HL-60/S4 (cell line): ENCODE measurements around the gene TBCA.

Source experiments
- in situ Hi-C: fragments of 300-500 bp; cut with MboI; formaldehyde crosslinking; loops from 2 replicates; pipeline ENCODE4 v1.14.3; 2022; ENCODE audit warnings: low sequenced_read_pairs

Gene TBCA

DNA sequence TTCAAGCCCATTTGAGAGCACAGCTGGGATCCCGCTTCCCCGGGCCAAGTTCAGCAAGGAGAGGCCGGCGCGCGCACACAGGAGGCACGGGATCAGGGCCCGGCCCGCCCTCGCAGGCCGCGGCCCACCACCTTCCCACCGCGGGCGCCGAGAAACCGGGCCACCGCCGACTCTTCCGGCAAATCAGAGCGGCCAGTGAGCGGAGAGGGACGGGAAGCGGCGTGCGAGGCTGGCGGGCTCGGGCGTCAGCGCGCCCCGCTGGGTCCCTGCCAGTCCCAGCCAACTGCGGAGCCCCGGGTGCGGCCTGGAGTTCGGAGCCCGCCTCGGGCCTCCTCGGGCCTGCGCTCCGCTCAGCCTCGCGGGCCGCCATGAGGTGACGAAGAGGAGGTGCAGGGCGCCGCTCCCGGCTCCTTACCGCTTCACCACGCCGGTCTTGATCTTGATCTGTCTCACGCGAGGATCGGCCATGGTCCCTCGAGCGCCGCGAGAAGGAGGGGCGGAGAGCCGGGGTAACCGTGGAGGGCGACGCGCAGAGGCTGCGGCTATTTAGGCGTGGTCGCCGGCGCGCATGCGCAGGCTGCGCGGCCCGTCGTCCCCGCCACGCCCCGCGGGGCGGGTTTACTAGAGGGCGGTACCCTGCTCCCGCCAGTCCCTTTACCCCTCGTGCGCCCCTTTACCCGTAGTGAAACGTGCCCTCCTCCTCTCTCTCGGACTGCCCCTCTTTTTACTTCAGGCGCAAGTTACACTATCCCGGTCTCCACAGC is at the start of gene TBCA:
Gene TBCA, minus strand, starts transcription at position 550 of the 764 bp plus-strand sequence. Its CDS starts 82 bp downstream, at position 468.
- in situ Hi-C loops = no loop called here

- in situ Hi-C loops = no loop called here
Measured at GRCh38 chr5:77824981-77825380, 48.8 kb upstream of the TBCA start.

- in situ Hi-C loops = no loop called here
Measured at GRCh38 chr5:77816686-77817085, 40.5 kb upstream of the TBCA start.

GRCh38 chr5:77812926-77813589 is 36.9 kb upstream of the TBCA start:
- in situ Hi-C loops = no loop called here

DNA sequence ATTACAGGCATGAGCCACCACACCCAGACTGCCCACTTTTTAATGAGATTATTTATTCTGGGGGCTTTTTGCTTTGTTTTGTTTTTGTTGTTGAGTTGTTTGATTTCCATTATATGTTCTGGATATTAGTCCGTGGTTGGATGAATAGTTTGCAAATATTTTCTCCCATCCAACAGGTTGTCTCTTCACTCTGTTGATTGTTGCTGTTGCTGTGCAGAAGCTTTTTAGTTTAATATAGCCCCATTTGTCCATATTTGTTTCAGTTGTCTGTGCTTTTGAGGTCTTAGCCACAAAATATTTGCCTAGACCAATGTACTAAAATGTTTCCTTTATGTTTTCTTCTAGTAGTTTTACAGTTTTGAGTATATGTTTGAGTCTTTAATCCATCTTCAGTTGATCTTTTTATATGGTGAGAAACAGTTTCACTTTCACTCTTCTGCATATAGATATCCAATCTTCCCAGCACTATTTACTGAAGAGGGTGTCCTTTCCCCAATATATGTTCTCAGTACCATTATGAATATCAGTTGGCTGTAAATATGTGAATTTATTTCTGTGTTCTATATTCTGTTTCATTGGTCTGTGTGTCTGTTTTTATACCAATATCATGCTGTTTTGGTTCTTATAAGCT is 30.2 kb upstream of the TBCA start:
- in situ Hi-C loops = no loop called here

DNA sequence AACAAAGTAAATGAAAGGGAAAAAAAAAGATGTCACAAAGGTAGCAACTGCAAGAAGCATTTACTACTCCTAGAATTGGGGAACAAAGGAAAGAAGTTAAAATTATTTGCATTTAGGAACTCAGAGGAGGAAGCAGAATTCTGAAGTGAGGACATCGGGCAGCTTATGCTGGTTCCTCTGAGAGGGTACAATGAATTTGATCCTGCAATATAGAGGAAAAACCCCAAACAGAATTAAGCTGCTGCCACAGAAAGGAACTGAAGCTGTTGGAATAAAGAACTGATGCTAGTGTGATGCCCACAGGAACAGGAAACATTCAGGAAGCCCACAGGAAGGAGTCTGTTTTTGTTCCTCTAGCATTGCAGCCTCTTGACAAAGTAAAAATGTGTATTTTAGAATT is 22.3 kb upstream of the TBCA start:
- in situ Hi-C loops = no loop called here

DNA sequence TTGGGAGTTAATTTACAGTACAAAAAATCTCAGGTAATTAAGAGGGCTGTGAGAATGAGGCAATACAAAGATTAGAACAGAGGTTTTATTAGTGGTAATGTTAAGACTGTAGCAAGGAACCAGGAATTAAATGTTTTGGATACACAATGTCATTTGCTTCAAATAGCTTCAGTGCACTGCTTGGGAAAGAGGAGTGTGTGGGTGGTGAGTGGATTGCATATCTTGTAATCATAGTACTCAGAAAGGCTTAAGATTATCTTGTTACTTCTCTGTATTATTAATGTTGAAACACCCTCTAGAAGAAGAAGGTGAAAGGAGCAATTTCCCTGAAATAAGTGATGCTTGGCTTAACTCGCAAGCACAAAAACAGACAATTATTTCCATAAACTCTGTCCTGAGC is 21.0 kb upstream of the TBCA start:
- in situ Hi-C loops = no loop called here

DNA sequence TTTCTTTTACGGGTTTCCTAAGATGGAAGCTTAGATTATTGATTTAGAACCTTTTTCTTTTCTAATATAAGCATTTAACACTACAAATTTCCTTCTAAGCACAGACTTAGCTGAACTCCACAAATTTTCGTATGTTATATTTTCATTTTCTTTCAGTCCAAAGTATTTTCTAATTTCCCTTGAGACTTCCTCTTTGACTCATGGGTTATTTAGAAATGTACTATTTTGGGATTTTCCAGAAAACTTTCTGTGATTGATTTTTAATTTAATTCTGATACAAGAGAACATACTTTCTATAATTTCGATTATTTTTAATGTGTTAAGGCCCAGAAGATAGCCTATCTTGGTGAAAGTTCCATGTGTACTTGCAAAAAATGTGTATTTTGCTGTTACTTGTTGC is 19.7 kb upstream of the TBCA start:
- in situ Hi-C loops = no loop called here

GRCh38 chr5:77795268-77795667 is 19.1 kb upstream of the TBCA start:
- in situ Hi-C loops = no loop called here

DNA sequence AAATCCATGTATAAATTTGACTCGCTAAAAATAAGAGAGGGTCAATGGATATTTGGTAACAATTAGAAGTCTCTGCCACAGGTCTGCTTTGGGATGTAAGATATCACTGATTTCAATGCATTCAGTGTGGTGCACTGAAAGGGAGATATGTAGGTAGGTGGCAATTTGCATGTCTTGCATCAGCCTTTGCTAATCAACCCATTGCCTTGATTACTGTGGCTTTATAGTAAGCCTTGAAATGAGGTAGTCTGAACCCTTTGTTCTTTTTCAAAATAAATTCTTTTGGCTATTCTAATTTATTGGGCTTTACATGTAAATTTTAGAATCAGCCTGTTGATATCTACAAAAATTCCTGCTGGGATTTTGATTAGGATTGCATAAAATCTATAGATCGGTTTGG is 15.8 kb upstream of the TBCA start:
- in situ Hi-C loops = no loop called here

GRCh38 chr5:77791356-77791755 is 15.2 kb upstream of the TBCA start:
- in situ Hi-C loops = no loop called here

DNA sequence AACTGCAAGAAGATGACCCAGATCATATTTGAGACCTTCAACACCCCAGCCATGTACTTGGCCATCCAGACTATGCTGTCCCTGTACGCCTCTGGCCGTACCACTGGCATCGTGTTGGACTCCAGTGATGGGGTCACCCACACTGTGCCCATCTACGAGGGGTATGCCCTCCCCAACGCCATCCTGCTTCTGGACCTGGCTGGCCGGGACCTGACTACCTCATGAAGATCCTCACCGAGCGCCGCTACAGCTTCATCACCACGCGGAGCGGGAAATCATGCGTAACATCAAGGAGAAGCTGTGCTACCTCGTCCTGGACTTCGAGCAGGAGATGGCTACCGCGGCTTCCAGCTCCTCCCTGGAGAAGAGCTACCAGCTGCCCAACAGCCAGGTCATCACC is 9.1 kb upstream of the TBCA start:
- in situ Hi-C loops = no loop called here

DNA sequence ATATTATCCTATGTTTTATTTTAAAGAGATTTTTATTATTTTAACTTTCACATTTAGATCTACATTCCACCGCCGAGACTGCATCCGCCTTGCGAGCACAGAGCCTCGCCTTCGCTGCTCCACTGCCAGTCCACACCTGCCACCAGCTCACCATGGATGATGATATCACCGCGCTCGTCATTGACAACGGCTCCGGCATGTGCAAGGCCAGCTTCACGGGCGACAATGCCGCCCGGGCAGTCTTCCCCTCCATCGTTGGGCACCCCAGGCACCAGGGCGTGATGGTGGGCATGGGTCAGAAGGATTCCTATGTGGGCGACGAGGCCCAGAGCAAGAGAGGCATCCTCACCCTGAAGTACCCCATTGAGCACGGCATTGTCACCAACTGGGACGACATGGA is 8.6 kb upstream of the TBCA start:
- in situ Hi-C loops = no loop called here

DNA sequence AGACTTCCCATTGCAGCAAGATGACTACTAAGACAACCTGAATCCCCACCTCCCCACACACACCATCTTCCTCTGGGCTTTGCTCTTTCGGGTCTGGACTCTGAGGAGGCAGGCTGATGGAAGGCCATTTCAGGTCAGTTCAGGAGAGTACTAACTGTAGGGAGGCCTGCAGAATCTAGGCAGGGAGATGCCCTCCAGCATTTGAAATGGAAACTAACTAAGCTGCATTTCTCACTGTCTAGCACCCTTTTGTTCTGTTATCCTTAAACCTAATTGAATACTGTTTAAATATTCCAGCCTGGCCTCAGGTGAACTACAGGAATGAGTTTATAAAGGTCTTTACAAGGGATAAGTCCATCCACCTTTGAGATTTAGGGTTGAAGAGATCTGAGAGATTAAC is 4.9 kb upstream of the TBCA start:
- in situ Hi-C loops = no loop called here

GRCh38 chr5:77778881-77779438 is 2.8 kb upstream of the TBCA start:
- in situ Hi-C loops = no loop called here

GRCh38 chr5:77778398-77778797 is 2.3 kb upstream of the TBCA start:
- in situ Hi-C loops = no loop called here

DNA sequence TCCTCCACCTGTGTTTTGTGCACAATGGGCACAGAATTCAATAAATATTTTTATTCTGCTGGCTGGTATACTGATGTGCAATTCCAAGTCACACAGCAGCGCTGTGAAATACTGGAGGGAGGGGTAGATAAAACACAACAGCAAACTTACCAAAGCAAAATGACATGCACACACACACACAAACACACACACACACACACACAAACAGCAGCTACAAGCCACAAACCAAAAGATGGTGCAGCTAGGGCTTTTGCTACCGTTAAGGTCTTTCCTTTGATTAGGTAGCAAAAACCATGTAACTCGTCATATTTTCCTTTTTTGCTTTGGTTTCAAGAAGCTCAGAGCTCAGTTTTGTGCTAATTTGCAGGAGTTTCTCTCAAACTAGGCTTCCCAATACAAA is 1.8 kb upstream of the TBCA start:
- in situ Hi-C loops = no loop called here

- in situ Hi-C loops = no loop called here
Measured at GRCh38 chr5:77777281-77777892, 1.2 kb upstream of the TBCA start.

DNA sequence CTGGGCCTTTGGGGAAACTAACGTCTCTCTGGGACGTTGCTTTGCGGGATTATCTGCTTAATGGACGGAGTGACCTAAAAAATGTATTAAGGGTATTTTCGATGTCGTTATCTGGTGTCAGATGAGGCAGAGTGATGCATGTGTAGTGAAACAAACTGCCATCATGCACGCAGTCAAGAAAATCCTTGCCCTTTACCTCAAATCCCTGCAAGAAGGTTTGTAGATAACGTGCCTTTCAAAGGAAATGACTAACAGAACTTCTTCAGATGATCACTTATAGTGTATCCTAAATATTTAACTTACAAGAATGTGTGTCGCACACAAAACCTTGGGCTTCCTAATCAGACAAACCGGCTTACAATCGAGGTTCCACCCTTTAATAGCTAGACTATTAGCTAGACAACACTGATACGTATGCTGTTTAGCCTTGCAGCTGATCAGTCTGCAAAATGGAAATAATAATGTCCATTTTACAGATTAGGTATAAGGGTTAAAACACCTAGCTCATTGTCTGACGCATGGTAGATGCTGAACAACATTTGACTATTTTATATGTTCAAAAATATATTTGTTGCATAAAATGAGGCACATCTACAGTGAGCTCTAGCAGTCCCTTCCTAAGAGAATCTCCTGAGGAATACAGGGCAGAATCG is 541 bp upstream of the TBCA start:
- in situ Hi-C loops = no loop called here

DNA sequence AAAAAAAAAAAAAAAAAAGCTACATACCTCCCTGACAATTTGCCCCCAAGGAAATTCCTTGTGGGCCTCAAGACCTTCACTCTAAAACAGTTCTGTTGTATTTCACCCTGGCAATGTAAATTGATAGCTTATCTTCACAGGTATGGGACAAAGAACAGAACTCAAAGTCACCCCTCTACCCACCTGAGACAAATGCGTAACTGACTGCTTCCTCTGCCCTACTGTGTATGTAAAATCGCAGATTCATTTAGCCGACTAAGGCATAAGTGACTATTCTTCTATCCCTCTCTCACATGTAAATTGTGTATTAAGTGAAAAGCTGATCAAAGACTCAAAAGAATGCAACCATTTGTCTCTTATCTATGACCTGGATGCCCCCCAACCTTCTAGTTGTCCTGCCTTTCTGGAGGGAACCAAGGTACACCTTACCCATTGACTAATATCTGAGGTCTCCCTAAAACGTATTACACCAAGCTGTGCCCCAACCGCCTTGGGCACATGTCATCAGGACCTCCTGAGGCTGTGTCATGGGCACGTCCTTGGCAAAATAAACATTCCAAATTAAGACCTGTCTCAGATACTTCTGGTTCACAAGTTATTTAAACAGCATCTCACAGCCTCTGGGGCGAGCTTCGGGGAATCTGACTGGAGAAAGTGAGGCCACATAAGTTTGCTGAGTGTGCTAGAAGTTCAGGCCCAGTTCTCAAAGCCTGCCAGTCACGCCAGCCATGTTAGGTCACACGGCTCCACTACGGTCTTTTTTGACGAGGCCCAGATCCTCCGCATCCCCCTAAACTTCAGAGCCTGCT is 954 bp downstream of the TBCA start:
- in situ Hi-C loops = no loop called here
